Lower lobe of right lung (tissue), 2 donors: ENCODE data around the gene VPS35. TPM values are rescaled to one million over a fixed set of nuclear protein-coding genes. Genes with fewer than 3 reads are reported as not detected.
"Not testable (repeated sequence)": the region's sequence is repeated elsewhere in the genome, so short reads cannot be mapped to it uniquely, and the experiment has no call there.

Experiments
- ATAC-seq, 2 donors: fragments of 200-7000 bp; cut with Tn5 transposase; one replicate each; pipeline ENCODE4 v1.9.1; 2020 to 2022; ENCODE audit warnings: mild to moderate bottlenecking in 2 of 2, moderate library complexity in 2 of 2
- DNase-seq: peaks from one replicate; pipeline ENCODE4 v3.0.0-alpha.2; 2020
- H3K27ac ChIP-seq: fragments of 200-600 bp; one replicate; pipeline ENCODE4 v1.8.0; 2022
- H3K27me3 ChIP-seq: fragments of 200-600 bp; one replicate; pipeline ENCODE4 v1.8.0; 2022; ENCODE audit warnings: low read depth
- H3K36me3 ChIP-seq: fragments of 200-600 bp; one replicate; pipeline ENCODE4 v1.8.0; 2022; ENCODE audit warnings: mild to moderate bottlenecking
- H3K4me1 ChIP-seq: fragments of 200-600 bp; one replicate; pipeline ENCODE4 v1.8.0; 2022
- H3K4me3 ChIP-seq: fragments of 200-600 bp; one replicate; pipeline ENCODE4 v1.8.0; 2022; ENCODE audit warnings: mild to moderate bottlenecking
- H3K9me3 ChIP-seq: fragments of 200-600 bp; one replicate; pipeline ENCODE4 v1.8.0; 2022
- CTCF ChIP-seq: fragments of 200-600 bp; IDR thresholded peaks from one replicate; pipeline ENCODE4 v1.8.0; 2022; ENCODE audit warnings: antibody characterized with exemption, mild to moderate bottlenecking
- intact Hi-C: fragments of 100-400 bp; cut with DNase I; formaldehyde crosslinking; loops from one replicate; pipeline ENCODE4 v1.11.0; 2022
- total RNA-seq: library from RNA; stranded (reverse); fragmentation: NEBNext Ultra II Directional; extraction: Animal tissue kit (Norgen Biotek cat#: 25700); gene quantifications from one replicate; pipeline ENCODE4 v1.2.1, GENCODE V29; 2021
- donor health status: DM: no; HTN: yes; CAD: no; lungs with severe emphysema.

VPS35 gene
- total RNA-seq, 1 donor from 2014 or later = 98.9 TPM

GRCh38 chr16:46690281-46691178 lies 1.6 kb upstream of the VPS35 start:
- no peak for DNase-seq
- intact Hi-C loops = no loop called here

GRCh38 chr16:46689365-46690280 lies 645 bp upstream of the VPS35 start, which contains the start of gene ORC6:
Gene ORC6 (plus strand): TSS chr16:46689659. CDS start chr16:46689706, 47 bp downstream.
- DNase-seq (peak; percentile 99), ATAC-seq (peak; percentile 94 to 95)
- Histone ChIP-seq H3K27ac (peak within 1 kb of the TSS; percentile 88), H3K27me3 (no peaks in the 10 kb centered on the region), H3K36me3 (no peaks in the 10 kb centered on the region), H3K9me3 (no peaks in the 10 kb centered on the region), H3K4me3 (peak within 1 kb of the TSS; percentile 97), H3K4me1 (peaks cover 37% of the 10 kb centered on the region)
- TF ChIP-seq CTCF = no peak
- intact Hi-C loops = no loop called here

More at GRCh38 chr16:46690281-46691178, 1.6 kb upstream of the VPS35 start:
- no peaks in the 10 kb centered on the region for H3K36me3 ChIP-seq
- H3K27ac ChIP-seq = peak overlapping the region; percentile 88
- peaks cover 37% of the 10 kb centered on the region for H3K4me1 ChIP-seq
- ATAC-seq = no peak
- no peaks in the 10 kb centered on the region for H3K9me3 ChIP-seq
- peak overlapping the region; percentile 97 for H3K4me3 ChIP-seq
- TF ChIP-seq CTCF = no peak
- H3K27me3 ChIP-seq = no peaks in the 10 kb centered on the region

- H3K27ac ChIP-seq = peak overlapping the region; percentile 88
- no peaks in the 10 kb centered on the region for H3K36me3 ChIP-seq
- peak; percentile 76 for DNase-seq
- no peak for TF ChIP-seq CTCF
- H3K27me3 ChIP-seq = no peaks in the 10 kb centered on the region
- intact Hi-C loops = no loop called here
- peak overlapping the region; percentile 97 for H3K4me3 ChIP-seq
- ATAC-seq = peak; percentile 32 to 43
- H3K9me3 ChIP-seq = no peaks in the 10 kb centered on the region
- H3K4me1 ChIP-seq = peaks cover 44% of the 10 kb centered on the region
Observed at GRCh38 chr16:46688101-46688653, 801 bp downstream of the VPS35 start.

GRCh38 chr16:46687486-46687885 lies 1.5 kb downstream of the VPS35 start:
- no peak for ATAC-seq
- H3K4me3 ChIP-seq = peak overlapping the region; percentile 97
- H3K4me1 ChIP-seq = peaks cover 49% of the 10 kb centered on the region
- no peak for DNase-seq
- no peaks in the 10 kb centered on the region for H3K36me3 ChIP-seq
- peak overlapping the region; percentile 88 for H3K27ac ChIP-seq
- TF ChIP-seq CTCF = no peak
- no peaks in the 10 kb centered on the region for H3K9me3 ChIP-seq
- H3K27me3 ChIP-seq = no peaks in the 10 kb centered on the region
- intact Hi-C loops = no loop called here

- intact Hi-C loops = no loop called here
- H3K36me3 ChIP-seq = no peaks in the 10 kb centered on the region
- no peak for ATAC-seq
- H3K4me3 ChIP-seq = no peak overlapping the region
- DNase-seq = no peak
- no peak for TF ChIP-seq CTCF
- no peaks in the 10 kb centered on the region for H3K9me3 ChIP-seq
- no peak overlapping the region for H3K27ac ChIP-seq
- H3K27me3 ChIP-seq = no peaks in the 10 kb centered on the region
- peaks cover 49% of the 10 kb centered on the region for H3K4me1 ChIP-seq
Observed at GRCh38 chr16:46686815-46687473, 2.0 kb downstream of the VPS35 start.

GRCh38 chr16:46681867-46682266 lies 7.1 kb downstream of the VPS35 start:
- H3K9me3 ChIP-seq, DNase-seq, intact Hi-C loops, H3K4me3 ChIP-seq, H3K27me3 ChIP-seq, ATAC-seq, H3K27ac ChIP-seq: not testable (repeated sequence)
- H3K4me1 ChIP-seq = peaks cover 21% of the 10 kb centered on the region
- peaks cover 44% of the 10 kb centered on the region for H3K36me3 ChIP-seq

- H3K27ac ChIP-seq, H3K27me3 ChIP-seq, H3K9me3 ChIP-seq, H3K4me1 ChIP-seq, DNase-seq, ATAC-seq, H3K4me3 ChIP-seq, intact Hi-C loops: not testable (repeated sequence)
- peaks cover 83% of the 10 kb centered on the region for H3K36me3 ChIP-seq
Observed at GRCh38 chr16:46677943-46678342, 11.0 kb downstream of the VPS35 start.
